SKM-1 treated with dmso at 0.1 percent for 144 hours (cell line): ENCODE measurements around the gene CHN2.

Experiments used
- DNase-seq: peaks from one replicate; lab custom pipeline; 2025; ENCODE audit not compliant: unreplicated experiment; lab: John Stamatoyannopoulos, UW

The CHN2 gene

DNA sequence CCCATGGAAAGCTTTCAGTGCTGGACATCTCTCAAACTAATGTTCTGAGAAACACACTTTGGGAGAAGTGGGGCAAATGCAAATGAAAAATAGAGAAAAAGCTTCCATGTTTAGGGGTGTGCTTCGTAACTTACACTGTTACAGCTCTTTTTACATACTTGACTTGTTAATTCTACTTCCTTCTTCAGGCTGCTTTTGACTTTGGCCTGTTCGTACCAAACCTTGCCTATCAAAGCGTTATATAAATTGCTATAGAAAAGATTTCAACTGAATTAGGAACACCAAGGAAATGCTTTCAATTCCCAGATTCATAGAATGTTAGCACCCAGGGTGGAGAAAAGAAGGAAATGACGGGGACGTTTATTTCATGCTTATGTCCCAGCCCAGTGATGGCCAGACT is 228.3 kb downstream of the CHN2 start:
- no peak for DNase-seq

DNA sequence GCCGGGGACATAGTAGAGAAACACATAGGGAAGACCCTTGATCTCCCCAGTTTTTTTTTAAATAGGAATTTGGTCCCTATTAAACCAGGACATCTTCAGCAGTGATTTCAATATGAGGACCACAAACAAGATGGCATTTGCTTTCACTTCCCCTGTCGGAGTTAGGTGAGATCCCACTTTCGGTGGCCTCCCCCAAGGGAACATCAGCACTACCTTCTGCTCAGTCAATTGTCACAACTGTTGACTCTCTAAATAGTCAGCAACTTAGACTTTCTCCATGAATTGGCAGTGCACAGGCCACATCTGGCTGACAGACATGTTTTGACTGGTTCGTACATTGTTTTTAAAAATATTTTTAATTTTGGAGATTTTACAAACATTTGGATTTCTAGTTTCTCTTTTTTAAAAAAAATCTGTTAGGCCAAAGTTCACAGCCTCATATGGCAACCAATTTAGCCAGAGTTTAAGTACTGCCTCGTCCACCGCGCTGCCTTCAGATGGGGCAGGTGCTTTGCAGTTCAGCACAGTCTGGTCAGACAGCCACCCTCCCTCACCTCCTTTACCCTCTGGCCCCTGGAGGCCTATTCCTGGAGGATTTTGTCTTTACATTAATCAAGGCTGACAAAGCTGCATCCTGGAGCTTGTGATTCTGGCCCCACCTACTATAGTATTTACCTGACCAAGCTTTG is 229.9 kb downstream of the CHN2 start:
- no peak for DNase-seq

DNA sequence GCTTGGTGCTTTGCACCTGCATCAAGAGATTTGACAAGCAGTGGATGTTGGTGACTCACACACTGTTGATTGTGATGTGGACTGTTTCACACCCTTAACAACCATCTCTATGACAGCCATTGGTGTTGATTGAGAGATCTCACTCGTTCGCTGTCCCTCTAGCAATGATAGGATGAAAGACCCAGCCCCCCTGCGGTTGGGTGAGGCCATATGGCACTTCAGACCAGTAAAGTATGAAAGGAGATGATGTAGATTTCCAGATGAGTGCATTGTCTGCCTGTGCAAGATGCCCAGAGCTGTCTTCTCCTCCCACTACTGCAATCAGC is 230.4 kb downstream of the CHN2 start:
- no peak for DNase-seq

DNA sequence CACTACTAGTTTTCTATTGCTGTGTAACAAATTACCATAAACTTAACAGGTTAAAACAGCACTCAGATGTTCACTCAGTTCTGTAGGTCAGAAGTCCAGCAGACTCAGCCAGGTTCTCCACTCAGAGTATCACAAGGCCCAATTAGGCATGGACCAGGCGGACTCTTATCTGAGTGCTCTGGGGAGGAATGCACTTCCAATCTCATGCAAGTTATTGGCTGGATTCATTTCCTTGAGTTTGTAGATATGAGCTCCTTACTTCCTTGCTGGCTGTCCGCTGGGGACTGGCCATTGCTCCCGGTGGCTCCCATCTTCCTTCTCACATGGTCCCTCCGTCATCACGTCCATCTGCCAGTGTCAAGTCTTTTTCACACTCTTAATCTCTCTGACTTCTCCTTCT is 232.0 kb downstream of the CHN2 start:
- DNase-seq, result no peak

DNA sequence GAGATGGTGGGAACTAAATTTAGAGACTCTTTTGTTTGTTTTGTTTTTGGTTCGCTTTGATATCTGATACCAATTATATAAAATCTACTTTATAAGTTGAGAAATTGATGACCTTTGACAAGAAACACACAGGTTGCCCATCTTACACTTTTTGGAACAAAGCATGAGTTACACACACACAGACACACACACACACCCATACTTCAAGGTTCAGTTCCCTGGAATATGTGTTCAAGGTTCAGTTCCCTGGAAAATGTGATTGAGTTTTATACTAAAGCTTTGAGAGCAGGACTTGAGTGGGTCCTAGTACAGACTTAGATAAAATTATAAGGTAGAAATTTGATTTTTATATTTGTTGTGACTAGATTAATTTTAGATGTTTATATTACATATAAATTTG is 234.8 kb downstream of the CHN2 start:
- DNase-seq, result no peak

DNA sequence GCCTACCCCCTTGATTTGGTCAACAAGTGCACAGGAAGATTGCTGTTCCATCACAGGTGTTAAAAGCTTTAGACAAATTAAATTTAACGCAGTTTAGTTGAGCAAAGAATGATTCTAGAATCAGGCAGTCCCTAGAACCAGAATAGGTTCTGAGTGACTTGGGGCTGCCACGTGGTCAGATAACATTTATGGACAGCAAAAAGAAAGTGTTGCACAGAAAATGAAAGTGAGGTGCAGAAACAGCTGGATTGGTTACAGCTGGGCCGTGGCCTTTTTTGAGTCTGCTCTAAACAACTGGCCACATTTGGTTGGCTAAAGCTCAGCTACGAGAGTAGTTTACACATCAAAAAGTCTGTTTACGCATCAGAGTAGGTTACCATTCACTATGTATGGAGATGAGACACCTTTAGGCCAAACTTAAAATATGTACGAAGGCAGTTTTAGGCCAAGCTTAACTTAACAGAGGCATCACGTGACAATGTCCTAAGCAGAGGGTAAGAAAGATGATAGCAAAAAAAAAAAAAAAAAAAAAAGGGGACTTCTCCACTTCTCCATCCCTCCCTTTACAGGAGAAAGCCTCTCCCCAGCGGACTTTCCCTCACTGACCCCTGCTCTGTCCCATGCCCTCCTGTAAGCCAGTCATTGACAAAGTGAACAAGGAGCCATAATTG is 235.8 kb downstream of the CHN2 start:
- no peak for DNase-seq

DNA sequence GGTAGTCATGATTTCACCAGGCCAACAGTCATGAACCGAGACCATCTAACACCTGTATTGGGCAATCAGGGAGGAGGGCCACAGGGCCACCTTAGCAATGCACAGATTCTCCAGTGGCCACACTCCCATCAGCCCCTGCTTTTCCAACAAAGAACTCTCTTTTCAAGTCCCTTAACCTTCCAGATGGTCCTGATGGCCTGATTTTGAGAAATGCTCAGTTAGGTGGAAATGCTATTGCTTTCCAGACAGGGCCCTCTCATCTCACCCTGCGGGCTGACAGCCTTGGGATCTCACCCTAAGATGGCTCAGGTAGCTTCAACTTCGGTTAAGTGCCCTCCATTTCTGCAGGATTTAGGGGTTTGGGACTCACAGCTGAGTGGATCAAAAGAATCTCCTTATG is 237.1 kb downstream of the CHN2 start:
- DNase-seq, result no peak

DNA sequence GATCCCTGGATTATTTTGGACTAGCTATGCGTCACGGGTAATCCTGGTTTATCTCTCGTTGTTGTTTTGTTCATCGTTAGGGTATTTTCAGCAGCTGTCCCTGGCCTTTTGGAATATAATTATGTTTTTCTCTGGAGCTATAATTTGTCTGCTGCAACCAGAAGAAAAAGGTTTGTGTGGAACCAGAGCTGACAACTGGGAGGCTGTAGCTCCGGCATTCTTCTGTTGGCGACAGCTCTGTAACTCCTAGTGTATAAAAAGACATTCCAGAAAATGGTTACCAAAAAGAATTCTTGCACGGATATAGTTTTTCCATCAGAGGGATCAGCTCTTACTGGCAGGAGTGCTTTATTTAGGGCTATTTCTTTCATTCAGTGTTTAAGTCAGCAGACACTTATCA is 238.1 kb downstream of the CHN2 start:
- DNase-seq, result no peak

DNA sequence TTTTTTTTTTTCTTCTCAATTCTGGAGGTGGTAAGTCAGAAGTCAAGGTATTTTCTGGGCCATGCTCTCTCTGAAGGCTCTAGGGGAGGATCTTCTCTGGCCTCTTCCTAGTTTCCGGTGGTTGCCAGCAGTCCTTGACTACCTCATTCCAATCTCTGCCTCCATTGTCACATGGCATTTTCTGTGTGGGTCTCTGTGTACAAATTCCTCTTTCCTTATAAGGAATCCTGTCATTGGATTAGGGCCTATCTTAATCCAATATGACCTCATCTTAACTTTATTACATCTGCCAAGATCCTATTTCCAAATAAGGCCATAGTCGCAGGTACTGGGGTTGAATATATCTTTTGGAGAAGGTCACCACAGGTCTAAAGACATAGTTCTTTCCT is 239.8 kb downstream of the CHN2 start:
- no peak for DNase-seq

DNA sequence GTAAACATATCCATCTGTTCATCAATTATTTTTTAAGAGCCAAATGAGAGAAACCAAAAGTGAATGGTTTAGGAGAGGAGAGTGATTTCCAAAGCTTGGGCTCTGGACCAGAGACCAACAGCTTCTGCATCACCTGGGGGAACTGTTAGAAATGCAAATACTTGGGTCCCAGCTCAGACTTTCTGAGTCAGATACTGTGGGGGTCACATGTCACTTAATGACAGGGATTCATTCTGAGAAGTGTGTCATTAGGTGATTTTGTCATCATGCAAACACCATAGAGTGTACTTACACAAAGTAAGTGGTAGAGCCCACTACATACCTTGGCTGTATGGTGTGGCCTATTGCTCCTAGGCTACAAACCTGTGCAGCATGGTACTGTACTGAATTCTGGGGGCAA is 240.6 kb downstream of the CHN2 start:
- no peak for DNase-seq

DNA sequence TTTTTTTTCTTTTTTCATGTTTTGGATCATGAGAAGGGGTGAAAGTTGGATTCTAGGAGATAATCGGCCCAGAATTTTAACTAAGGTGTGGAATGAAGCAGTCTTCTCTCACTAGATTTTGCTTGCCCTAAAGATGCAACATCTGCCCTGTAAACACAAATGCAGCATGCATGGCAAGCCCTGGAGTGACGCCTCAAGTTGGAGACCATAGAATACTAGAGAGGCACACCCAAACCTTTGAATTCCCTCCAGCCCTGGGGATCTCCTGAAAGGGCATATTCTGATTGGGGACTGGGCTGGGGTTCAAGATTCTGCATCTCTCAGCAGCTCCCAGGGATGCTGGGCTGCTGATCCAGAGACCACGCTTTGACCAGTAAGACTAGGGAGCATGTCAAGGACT is 241.3 kb downstream of the CHN2 start:
- DNase-seq, result no peak

DNA sequence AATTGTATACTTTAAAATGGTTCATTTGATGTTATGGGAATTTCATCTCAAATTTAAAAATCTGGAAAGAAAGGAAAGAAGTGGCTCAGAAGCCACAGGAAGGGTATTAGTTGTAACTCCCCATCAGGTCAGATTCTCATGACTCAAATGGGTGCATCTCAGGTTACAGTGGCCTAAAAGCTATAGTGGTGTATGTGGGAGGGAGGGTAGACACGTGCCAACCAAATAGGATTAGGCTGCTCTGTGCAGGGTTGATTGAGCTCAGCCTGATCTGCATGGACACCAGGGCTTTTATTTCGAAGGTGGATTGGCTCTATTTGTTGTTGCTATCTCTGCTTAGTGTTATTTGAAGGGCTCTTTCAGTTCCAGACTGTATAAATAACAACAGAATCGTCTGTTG is 247.6 kb downstream of the CHN2 start:
- DNase-seq, result no peak

DNA sequence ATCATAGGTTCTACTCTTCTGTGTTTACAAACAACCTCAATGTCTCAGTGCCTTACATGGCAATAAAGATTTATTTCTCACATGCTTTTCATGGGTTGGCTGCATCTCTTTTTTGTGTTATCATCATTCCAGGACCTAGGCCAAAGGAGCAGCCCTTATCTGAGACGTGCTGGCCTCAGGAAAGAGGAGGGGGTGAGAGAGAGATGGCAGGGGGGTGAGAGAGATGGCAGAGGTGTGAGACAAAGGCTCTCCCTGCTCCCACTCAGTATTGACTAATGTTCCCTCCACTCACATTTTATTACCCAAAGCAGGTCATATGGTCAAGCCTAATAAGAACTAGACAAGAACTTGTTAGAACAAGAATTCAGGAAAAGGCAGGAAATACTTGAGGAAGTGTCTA is 249.0 kb downstream of the CHN2 start:
- no peak for DNase-seq

DNA sequence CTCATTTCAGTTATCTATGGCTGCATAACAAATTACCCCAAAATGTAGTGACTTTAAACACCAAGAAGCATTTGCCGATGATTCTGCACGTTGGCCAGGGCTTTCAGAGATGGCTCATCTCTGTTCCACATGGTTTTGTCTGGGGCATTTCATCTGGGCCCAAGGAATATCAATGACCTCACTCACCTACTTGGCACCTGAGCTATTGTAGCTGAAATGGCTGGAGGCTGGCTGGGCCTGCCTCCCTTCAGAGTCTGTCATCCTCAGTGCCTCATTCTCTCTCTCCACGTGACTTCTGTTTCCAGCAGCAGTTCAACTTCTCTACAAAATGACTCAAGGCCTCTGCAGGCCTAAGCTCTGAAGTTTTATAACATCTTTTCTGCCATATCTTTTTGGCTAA is 249.7 kb downstream of the CHN2 start:
- DNase-seq, result no peak

DNA sequence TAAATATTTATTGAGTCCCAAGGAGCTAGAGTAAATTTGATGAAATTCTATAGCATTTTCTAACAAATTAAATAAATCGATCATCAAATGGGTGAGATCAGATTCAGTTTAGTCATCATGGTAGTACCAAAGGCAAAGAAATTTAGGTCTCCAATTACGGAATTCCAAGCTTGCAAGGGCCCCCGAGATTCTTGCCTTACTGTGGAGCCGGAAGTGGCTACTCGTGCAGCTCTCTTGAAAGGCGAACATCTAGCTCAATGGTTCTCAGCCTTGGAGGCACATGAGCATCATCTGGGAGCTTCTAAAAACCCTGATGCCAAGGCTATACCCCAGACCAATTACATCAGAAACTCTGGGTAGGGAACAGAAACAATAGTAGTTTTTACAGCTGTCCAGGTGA is 251.2 kb downstream of the CHN2 start:
- no peak for DNase-seq

DNA sequence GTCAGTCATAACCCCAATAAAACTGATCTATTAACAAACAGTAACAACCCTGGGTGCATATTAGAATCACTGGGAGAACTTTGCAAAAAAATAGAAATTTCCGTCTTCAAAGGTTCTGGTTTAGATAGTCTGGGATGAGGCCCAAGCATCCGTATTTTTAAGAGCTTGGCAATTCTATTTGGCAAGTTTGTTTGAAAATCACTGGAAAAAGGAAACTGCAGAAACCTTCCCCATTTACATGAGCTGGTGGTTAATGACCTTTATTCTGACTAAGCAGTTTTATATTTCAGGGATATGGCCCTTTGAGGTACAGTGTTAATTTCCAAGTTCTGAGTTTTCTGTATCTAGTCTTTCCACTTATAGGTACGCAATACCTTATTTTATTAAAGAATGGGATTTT is 253.3 kb downstream of the CHN2 start:
- no peak for DNase-seq

DNA sequence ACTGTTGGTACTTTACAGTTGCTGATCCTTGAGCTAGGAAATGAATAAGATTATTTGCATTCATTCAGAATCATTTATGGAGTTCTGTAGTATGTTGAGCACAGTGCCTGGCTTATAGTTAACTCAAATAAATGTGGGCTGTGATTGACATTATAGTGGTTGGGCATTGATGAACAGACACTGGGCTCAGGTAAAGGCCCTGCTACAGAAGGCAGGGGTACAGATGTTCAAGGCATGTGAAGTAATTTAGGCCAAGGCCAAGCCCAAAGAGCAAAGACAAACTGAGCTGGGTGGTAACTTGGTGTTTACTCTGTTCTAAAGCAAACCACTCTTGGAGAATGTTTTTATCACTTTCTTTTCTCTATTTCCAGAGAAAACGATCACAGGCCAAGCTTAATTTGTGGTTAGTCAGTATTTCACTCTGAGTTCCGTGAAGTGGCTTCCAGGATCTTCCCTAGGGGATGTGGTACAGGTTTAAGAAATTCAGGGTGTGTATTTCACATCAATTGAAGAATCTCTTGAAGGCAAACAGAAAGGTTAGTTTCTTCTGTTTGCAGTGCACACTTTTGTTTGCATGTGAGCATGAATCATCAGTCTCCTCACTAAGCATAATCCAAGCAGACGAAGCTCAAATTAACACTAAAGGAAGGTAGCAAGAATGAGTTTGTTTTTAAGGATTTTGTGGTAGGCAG is 255.1 kb downstream of the CHN2 start:
- DNase-seq, result no peak

DNA sequence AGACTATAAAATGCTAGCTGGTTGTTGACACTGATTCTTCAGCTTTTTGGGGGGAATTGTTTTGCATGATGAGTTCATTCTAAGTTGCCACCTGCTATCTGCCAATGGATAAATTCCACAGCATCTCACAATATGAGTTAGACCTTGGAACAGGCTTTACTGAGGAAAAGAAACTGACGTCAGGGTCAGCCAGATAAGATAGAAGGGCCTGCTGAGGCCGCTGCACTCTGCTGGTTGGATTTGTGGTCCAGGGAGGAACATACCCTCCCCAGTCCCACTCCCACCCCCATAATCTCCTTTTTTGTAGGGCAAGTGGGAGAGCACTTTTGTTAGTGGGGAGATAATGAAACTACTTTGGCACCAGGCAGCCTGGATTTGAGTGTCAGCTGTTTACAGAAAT is 258.4 kb downstream of the CHN2 start:
- DNase-seq, result no peak

DNA sequence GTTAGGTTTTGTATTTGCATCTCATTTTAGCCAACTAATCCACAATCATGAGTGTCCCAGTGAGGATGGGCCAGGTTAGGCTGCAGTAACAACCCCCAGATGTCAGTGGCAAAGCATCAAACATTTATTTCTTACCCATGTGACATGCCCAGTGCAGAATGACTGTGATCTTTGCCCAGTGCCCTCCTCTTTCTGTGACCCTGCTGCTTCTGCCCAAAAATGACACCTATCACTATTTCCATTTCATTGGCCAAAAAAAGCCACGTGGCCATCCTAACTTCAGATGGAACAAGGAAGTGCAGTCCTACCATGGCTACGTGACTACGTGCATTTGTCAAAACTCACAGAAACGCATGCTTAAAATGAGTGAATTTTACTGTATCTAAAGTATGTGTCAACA is 259.9 kb downstream of the CHN2 start:
- DNase-seq, result no peak

DNA sequence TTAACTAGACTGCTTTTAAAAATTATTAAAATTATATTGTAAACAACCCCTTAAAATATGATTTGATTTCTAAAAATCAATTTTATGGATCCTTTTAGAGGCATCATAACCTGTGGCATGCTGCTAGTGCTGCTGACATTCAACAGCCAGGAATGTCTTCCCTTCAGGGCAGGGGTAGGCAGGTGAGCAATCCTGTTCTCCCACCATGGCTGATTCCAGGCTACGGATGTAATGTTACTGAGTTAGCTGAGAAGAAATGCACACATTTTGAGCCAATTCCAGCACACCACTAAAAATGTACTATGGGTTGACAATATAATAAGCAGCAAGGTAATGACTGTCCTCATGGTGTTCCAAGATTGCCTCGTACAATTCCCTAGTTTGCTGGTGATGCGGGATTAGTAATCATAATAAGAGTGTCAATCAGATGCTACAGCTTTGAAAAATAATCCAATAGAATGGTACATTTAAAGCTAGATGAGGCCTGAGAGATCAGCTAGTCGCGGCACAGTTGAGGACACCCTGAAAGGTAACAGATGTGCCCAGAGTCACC is 260.4 kb downstream of the CHN2 start:
- no peak for DNase-seq

DNA sequence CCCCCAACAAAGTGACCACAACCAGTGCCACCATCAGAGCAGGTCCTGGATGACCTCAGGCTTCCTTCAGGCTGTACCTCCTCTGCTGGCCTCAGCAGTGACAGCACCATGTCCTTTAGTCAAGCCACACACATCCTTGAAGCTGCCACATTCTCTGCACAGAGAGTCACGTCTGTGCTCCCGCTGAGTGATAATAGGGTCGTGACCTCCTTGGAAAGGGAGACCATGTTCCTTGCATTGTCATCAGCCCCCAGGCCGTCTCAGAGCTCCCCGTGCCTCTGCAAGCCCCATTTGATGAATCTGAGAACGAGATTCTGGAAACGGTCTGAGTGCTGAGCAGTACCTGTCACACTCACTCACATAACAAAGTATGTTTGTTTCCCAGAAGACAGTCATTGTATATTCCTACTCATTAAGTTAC is 262.6 kb downstream of the CHN2 start:
- no peak for DNase-seq

DNA sequence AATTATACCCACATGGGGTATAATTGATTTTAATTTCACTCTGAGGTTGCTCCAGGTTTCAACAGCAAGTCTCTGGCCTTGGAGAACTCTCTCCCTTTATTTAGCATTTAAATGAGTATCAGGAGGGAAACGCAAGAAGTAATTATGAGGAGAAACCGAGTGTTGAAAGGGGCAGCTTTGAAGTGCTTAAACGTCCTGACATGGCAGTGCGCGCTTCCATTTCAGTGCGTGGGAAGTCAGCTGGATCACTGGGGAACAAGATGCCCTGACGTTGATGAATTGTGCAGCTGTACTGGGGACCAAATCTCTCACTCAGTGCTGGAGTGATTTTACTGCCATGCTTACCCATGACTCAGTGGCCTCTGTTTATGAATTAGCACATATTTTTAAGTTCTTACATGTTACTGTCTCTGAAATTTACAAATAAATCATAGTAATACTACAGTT is 263.0 kb downstream of the CHN2 start:
- no peak for DNase-seq
